K562 (cell line): ENCODE results near the gene DMAC2L. TPM values are rescaled to one million over a fixed set of nuclear protein-coding genes. Genes with fewer than 3 reads are reported as not detected.
A peak's percentile ranks its signal among the peaks of the same experiment; 100 is the strongest.

Source experiments
- ATAC-seq: fragments of 200-7000 bp; cut with Tn5 transposase; 3 replicates; pipeline ENCODE4 v1.9.1; 2020; ENCODE audit warnings: moderate library complexity
- BruUV-seq: library from RNA; stranded (reverse); fragments of 400-500 nt; replicated peaks from 2 replicates; lab custom pipeline; 2021; lab: Mats Ljungman, UMichigan
- CTCF ChIA-PET: fragments of 300-600 bp; formaldehyde crosslinking; extraction: SDS; loops from one replicate; lab custom pipeline; 2021; ENCODE audit warnings: low intra/inter-chr PET ratio; lab: Yijun Ruan, JAX
- POLR2A ChIA-PET: fragments of 300-600, 350-650 bp; sonication (Branson Sonifier 250); formaldehyde crosslinking; extraction: SDS; loops from one replicate; lab custom pipeline; 2021; ENCODE audit warnings: antibody characterized with exemption, inconsistent platforms; lab: Yijun Ruan, JAX
- DNase-seq, 4 experiments: peaks; one replicate each; pipeline versions ENCODE4 v3.0.0 to v3.0.0-alpha.2; 2011 to 2018; ENCODE audit warnings: low spot score in 3 of 4, mixed read lengths in 3 of 4; ENCODE audit errors: extremely low read depth in 1 of 4
- FAIRE-seq: peaks from 2 replicates; lab custom pipeline; 2011; peaks lifted over from hg19 to GRCh38; lab: Jason Lieb, UNC
- H2AFZ ChIP-seq: 2 replicates; pipeline ENCODE4 v1.6.0; 2011; ENCODE audit warnings: low read depth, low read length, control low read depth, inconsistent platforms
- H3K27ac ChIP-seq: fragments of 200-600 bp; 3 replicates; pipeline ENCODE4 v1.8.0; 2011; ENCODE audit warnings: low read depth, mild to moderate bottlenecking, control low read depth, inconsistent platforms, low read length, moderate library complexity, mixed read lengths; ENCODE audit errors: extremely low read depth
- H3K27me3 ChIP-seq, 2 experiments: fragments of 300-600 bp in 1 of 2; 2 replicates in 1 of 2; 3 replicates in 1 of 2; pipeline versions ENCODE4 v1.6.0 to v1.8.0; 2011; ENCODE audit warnings: inconsistent platforms in 2 of 2, low read length in 2 of 2, mild to moderate bottlenecking in 1 of 2, mixed read lengths in 1 of 2, moderate library complexity in 1 of 2; ENCODE audit not compliant: control insufficient read depth in 2 of 2, insufficient read depth in 2 of 2
- H3K36me3 ChIP-seq: fragments of 300-600 bp; 3 replicates; pipeline ENCODE4 v1.8.0; 2011; ENCODE audit warnings: mild to moderate bottlenecking, low read length, inconsistent platforms; ENCODE audit not compliant: control insufficient read depth, insufficient read depth
- H3K4me1 ChIP-seq, 2 experiments: fragments of 200-600 bp in 1 of 2; replicated peaks in 1 of 2; 2 replicates in 1 of 2; 3 replicates in 1 of 2; pipeline versions ENCODE4 v1.5.1 to v1.8.0; 2011; ENCODE audit warnings: inconsistent platforms in 2 of 2, low read length in 2 of 2, mild to moderate bottlenecking in 1 of 2, mixed read lengths in 1 of 2, moderate library complexity in 1 of 2; ENCODE audit not compliant: control insufficient read depth in 2 of 2, insufficient read depth in 2 of 2
- H3K4me2 ChIP-seq: 2 replicates; pipeline ENCODE4 v1.6.1; 2011; ENCODE audit warnings: low read length, control low read depth, inconsistent platforms, mixed read lengths; ENCODE audit not compliant: insufficient read depth
- H3K4me3 ChIP-seq: fragments of 200-600 bp; sonication (generic), shearing (Covaris generic); 2 replicates; pipeline ENCODE4 v1.5.1; 2016; ENCODE audit warnings: control low read depth, inconsistent platforms
- H3K79me2 ChIP-seq: fragments of 200-600 bp; 3 replicates; pipeline ENCODE4 v1.8.0; 2011; ENCODE audit warnings: low read length, inconsistent platforms; ENCODE audit not compliant: control insufficient read depth, insufficient read depth
- H3K9ac ChIP-seq, 2 experiments: 2 replicates each; pipeline versions ENCODE4 v1.6.0 to v1.6.1; 2011; ENCODE audit warnings: low read depth in 2 of 2, low read length in 2 of 2, control low read depth in 1 of 2, inconsistent platforms in 1 of 2, mild to moderate bottlenecking in 1 of 2, mixed read lengths in 1 of 2; ENCODE audit not compliant: insufficient read depth in 1 of 2
- H3K9me1 ChIP-seq: one replicate; pipeline ENCODE4 v1.6.0; 2011; ENCODE audit warnings: inconsistent platforms, mild to moderate bottlenecking, low read length, moderate library complexity; ENCODE audit not compliant: control insufficient read depth, insufficient read depth
- H3K9me3 ChIP-seq: replicated peaks from 2 replicates; pipeline ENCODE4 v1.5.1; 2011; ENCODE audit warnings: low read depth, low read length, inconsistent platforms; ENCODE audit not compliant: control insufficient read depth, insufficient read depth
- H4K20me1 ChIP-seq: replicated peaks from 2 replicates; pipeline ENCODE4 v1.6.1; 2011; ENCODE audit warnings: low read length, inconsistent platforms, mixed read lengths; ENCODE audit not compliant: control insufficient read depth, insufficient read depth
- ATF1 ChIP-seq, 2 experiments: fragments of 450-650 bp in 1 of 2; IDR thresholded peaks; 2 replicates each; pipeline ENCODE4 v1.6.1; 2016; ENCODE audit warnings: missing compliant biosample characterization in 1 of 2, missing genetic modification characterization in 1 of 2
- BCLAF1 ChIP-seq, 2 experiments: fragments of 450-650 bp in 1 of 2; IDR thresholded peaks; 2 replicates each; pipeline ENCODE4 v1.6.1; 2011 to 2017; ENCODE audit warnings: low read depth in 2 of 2, antibody characterized with exemption in 1 of 2, borderline replicate concordance in 1 of 2, low read length in 1 of 2, mild to moderate bottlenecking in 1 of 2, mixed read lengths in 1 of 2; ENCODE audit not compliant: control insufficient read depth in 1 of 2
- CREBBP ChIP-seq: IDR thresholded peaks from one replicate; pipeline ENCODE4 v1.6.1; 2012; ENCODE audit warnings: low read depth, mild to moderate bottlenecking, control low read depth, inconsistent platforms, low read length
- FOSL1 ChIP-seq: fragments of 200-800 bp; sonication (Bioruptor generic); conservative IDR thresholded peaks from 2 replicates; pipeline ENCODE4 v1.6.1; 2016; ENCODE audit warnings: missing genetic modification characterization, missing compliant biosample characterization
- HINFP ChIP-seq: fragments of 450-650 bp; conservative IDR thresholded peaks from 2 replicates; pipeline ENCODE4 v1.6.1; 2016; ENCODE audit warnings: missing genetic modification characterization, low read depth, mild to moderate bottlenecking, control low read depth, missing compliant biosample characterization
- IRF2 ChIP-seq: sonication (generic); formaldehyde crosslinking; IDR thresholded peaks from 2 replicates; pipeline ENCODE4 v1.8.1; 2022; ENCODE audit warnings: mild to moderate bottlenecking, missing genetic modification reagents
- L3MBTL2 ChIP-seq: fragments of 450-650 bp; IDR thresholded peaks from 2 replicates; pipeline ENCODE4 v1.6.1; 2016; ENCODE audit warnings: mild to moderate bottlenecking, moderate library complexity
- MAFG ChIP-seq: fragments of 450-650 bp; conservative IDR thresholded peaks from 2 replicates; pipeline ENCODE4 v1.6.1; 2016; ENCODE audit warnings: missing genetic modification characterization, missing compliant biosample characterization
- MYNN ChIP-seq, 2 experiments: sonication (generic); formaldehyde crosslinking in 1 of 2; IDR thresholded peaks; 2 replicates each; pipeline versions ENCODE4 v1.5.0 to v1.6.1; 2016 to 2020; ENCODE audit warnings: antibody characterized with exemption in 1 of 2, missing genetic modification reagents in 1 of 2
- RAD51 ChIP-seq: fragments of 450-650 bp; IDR thresholded peaks from 2 replicates; pipeline ENCODE4 v1.7.1; 2016; ENCODE audit warnings: low read depth, mild to moderate bottlenecking, borderline replicate concordance
- STAT6 ChIP-seq: sonication (generic); formaldehyde crosslinking; IDR thresholded peaks from 2 replicates; pipeline ENCODE4 v1.8.1; 2023; ENCODE audit warnings: mild to moderate bottlenecking, missing genetic modification reagents
- ZBTB12 ChIP-seq: fragments of 250-450 bp; sonication (Bioruptor Pico); IDR thresholded peaks from 2 replicates; pipeline ENCODE4 v1.4.0; 2020
- ZNF445 ChIP-seq: fragments of 250-450 bp; sonication (Bioruptor Pico); IDR thresholded peaks from 2 replicates; pipeline ENCODE4 v1.4.0; 2020; ENCODE audit warnings: low read depth, mild to moderate bottlenecking, moderate library complexity
- WGBS: fragments of 100-300 bp; shearing (Covaris generic); methylation state at CpG from one replicate; pipeline ENCODE4 v1.1.6; 2016; ENCODE audit warnings: low coverage, mixed read lengths; ENCODE audit not compliant: insufficient coverage; ENCODE audit errors: missing lambda C conversion rate; 5-methylcytosine and 5-hydroxymethylcytosine counted together
- in situ Hi-C: fragments of 300-500 bp; cut with MboI; formaldehyde crosslinking; loops from 4 replicates; pipeline ENCODE4 v1.15.0; 2018; ENCODE audit warnings: inconsistent platforms, mixed read lengths
- intact Hi-C: fragments of 100-400 bp; cut with micrococcal nuclease; formaldehyde crosslinking; loops from 2 replicates; pipeline ENCODE4 v1.14.2; 2022
- polyA plus RNA-seq, 8 experiments: library from polyadenylated mRNA; depleted of rRNA in 4 of 8; stranded (reverse) in 5 of 8; unstranded in 3 of 8; fragments of >200 nt; fragmentation: Nextera tagmentation in 2 of 8; fragmentation: Illumina TruSeq in 1 of 8; extraction: Ambion mirVana in 2 of 8; extraction: Trizol in 1 of 8; gene quantifications; 2 replicates each; pipeline versions ENCODE4 v1.2.1 to v1.2.3, GENCODE V29; 2011 to 2014; ENCODE audit warnings: inconsistent platforms in 1 of 8, missing spikeins in 1 of 8
- total RNA-seq, 7 experiments: library from RNA; depleted of rRNA in 6 of 7; stranded (reverse); fragments of >200 nt in 6 of 7; fragmentation: Illumina TruSeq in 2 of 7; extraction: Trizol in 2 of 7; gene quantifications; 2 replicates each; pipeline versions ENCODE4 v1.2.1 to v1.2.3, GENCODE V29; 2011 to 2021; ENCODE audit warnings: low replicate concordance in 1 of 7

The DMAC2L gene
- total and polyA plus RNA-seq, 9 of the 15 experiments (the other 6 are each of a cell fraction or from before 2014, with no cell fraction given), result 4.0 to 37.2 (median 9.3) TPM

- Histone ChIP-seq H4K20me1 (no peaks in the 10 kb centered on the region), H3K36me3 (no peaks in the 10 kb centered on the region), H2AFZ (peak overlapping the region; percentile 78), H3K9me1 (no peaks in the 10 kb centered on the region), H3K9ac (peak overlapping the region; percentile 1 to 50; a peak in 3 of 4 replicates), H3K79me2 (no peaks in the 10 kb centered on the region), H3K27ac (peak overlapping the region; percentile 75), H3K4me3 (no peak overlapping the region), H3K9me3 (no peaks in the 10 kb centered on the region), H3K4me2 (peak overlapping the region; percentile 51), H3K4me1 (peaks cover 0 to 26% of the 10 kb centered on the region in 2 experiments; a peak in 3 of 5 replicates), H3K27me3 (no peaks in the 10 kb centered on the region)
- ChIA-PET POLR2A (interaction anchor here (0.7 to 1.6 kb wide), 2 partner anchors 12 to 217 kb away, joined by 3 to 7 read pairs; no protein-coding TSS in a partner anchor), CTCF (no interaction called here)
- BruUV-seq, result no TSS peak
- in situ Hi-C loops (loop anchor here (25.0 kb wide), 1 partner anchor 440 kb away; no protein-coding TSS in a partner anchor), intact Hi-C loops (no loop called here)
- ATAC-seq (peak; percentile 70), FAIRE-seq (no peak), DNase-seq (peak; percentile 34 to 70 (median 50))
- WGBS, result no CpG with 5 or more reads among the region's 1 CpG
- TF ChIP-seq FOSL1 (tag) (0 out of 2 replicates have a peak, but pooled peaks have one; percentile 35), RAD51 (no peak), ZBTB12 (CRISPR knock-in tag) (no peak), MYNN (IDR thresholded peaks at IDR 0.05) (no peak), MYNN (CRISPR knock-in tag; IDR thresholded peaks at IDR 0.05) (no peak), IRF2 (CRISPR knock-in tag) (no peak), L3MBTL2 (peak; percentile 42; the same call in 1 of the 2 replicates), STAT6 (CRISPR knock-in tag) (no peak), ZNF445 (CRISPR knock-in tag) (no peak), CREBBP (no peak), HINFP (tag) (no peak), BCLAF1 (IDR thresholded peaks at IDR 0.05; ENCODE audit: borderline replicate concordance in 1 of 2, control insufficient read depth in 1 of 2, low read depth in 2 of 2, low read length in 1 of 2) (no peak), MAFG (tag) (peak; percentile 97), ATF1 (CRISPR knock-in tag; IDR thresholded peaks at IDR 0.05) (no peak), ATF1 (tag; IDR thresholded peaks at IDR 0.05) (no peak)
Observed at GRCh38 chr14:50347521-50347920, 35.4 kb downstream of the DMAC2L start.
